Fibroblast of skin of right biceps (primary cell): ENCODE results near the gene CHDH.

Source experiments
- DNase-seq: peaks from one replicate; pipeline ENCODE4 v3.0.0-alpha.2; 2013

CHDH gene, protein sequence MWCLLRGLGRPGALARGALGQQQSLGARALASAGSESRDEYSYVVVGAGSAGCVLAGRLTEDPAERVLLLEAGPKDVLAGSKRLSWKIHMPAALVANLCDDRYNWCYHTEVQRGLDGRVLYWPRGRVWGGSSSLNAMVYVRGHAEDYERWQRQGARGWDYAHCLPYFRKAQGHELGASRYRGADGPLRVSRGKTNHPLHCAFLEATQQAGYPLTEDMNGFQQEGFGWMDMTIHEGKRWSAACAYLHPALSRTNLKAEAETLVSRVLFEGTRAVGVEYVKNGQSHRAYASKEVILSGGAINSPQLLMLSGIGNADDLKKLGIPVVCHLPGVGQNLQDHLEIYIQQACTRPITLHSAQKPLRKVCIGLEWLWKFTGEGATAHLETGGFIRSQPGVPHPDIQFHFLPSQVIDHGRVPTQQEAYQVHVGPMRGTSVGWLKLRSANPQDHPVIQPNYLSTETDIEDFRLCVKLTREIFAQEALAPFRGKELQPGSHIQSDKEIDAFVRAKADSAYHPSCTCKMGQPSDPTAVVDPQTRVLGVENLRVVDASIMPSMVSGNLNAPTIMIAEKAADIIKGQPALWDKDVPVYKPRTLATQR

GRCh38 chr3:53846134-53846850 lies at the start of gene CHDH, which contains the start of gene IL17RB:
Gene CHDH, minus strand, starts transcription at chr3:53846419. Its CDS starts 22,411 bp downstream, at chr3:53824008.
Gene IL17RB, plus strand, starts transcription at chr3:53846568. Its CDS starts 21 bp downstream, at chr3:53846589.
- DNase-seq, result peak; percentile 9

GRCh38 chr3:53892286-53892637 lies 46.0 kb upstream of the CHDH start:
- peak; percentile 16 for DNase-seq

DNA sequence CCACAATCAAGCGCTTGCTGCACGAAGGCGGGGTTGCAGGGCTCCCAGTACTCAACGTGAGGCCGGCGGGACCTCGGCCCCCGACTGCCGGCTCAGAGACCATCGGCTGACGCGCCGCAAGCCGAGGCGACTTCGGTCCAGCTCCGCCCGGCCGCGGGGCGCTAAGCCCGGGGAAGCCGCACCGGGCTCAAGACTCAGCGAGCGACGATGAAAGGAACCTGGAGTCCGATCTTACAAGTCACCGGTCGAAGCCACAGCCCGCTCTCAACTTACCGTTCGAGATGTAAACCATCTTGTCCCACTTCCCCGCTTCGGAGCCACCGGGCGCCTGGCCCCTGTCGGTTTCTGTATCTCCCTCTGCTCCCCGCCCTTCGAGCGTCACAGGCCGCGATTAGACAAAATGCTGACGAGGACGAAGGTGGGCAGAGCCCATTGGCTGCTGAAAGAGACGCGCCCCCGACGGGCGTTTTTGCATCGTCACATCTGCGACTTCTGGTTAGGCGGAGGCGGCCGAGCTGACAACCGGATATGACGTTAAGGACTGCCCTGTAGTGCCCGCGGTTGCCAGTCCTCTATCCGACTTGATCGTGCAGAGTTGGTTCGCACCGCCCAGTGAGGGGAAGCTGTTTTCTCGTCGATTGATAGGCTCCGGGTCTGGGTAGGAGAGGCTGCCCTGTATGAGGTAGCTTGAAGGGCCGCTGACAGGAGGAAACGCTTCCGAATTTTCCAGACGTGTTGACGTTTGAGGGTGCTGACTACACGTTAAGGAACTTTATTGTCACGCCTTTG lies 45.5 kb upstream of the CHDH start, which contains the start of gene SELENOK:
Gene SELENOK (minus strand): TSS at position 363 of the 789 bp plus-strand sequence.
- DNase-seq, result peak; percentile 99

GRCh38 chr3:53890726-53891475 lies 44.7 kb upstream of the CHDH start:
- peak; percentile 15 for DNase-seq

DNA sequence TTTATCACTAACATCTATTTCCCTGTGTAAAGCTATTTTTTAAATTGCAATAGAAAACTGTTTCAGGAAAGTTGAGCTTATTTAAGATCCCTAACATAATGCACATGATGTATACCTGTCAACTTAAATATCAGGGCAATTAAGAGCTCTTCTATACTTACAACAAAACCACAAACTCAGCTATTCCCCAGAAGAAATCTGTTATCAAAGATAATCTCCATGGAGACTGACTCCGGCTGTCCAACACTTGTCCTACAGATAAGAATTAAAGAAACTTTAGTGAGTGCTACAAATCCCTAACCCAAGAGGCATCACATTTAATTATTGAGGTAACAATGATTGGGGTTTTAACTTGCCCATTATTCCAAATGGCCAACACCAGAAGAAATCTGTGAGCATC lies 42.0 kb upstream of the CHDH start:
- DNase-seq, result no peak

GRCh38 chr3:53887446-53887845 lies 41.2 kb upstream of the CHDH start:
- no peak for DNase-seq

DNA sequence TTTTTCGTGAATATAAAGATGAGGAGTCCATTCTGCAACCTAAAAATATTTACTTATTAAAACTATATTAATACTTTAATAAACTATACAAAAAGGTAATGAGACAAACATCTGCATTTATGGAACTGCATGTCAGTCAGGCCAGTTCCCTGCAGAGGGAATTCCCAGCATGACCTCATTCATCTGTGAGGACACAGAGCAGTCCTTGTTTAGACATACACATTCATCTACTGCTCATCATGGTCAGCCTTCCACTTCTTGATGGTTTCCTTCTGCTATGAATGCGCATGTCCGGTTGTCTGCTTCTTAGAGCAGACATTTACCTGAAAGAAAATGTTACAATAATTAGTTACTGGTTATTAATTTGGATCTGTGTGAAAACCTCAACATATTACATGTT lies 39.0 kb upstream of the CHDH start:
- no peak for DNase-seq

- DNase-seq, result no peak
These were observed 38.4 kb upstream of the CHDH start for GRCh38 chr3:53884623-53885022.

- DNase-seq, result no peak
These were observed 36.8 kb upstream of the CHDH start for GRCh38 chr3:53883008-53883407.

- peak; percentile 82 for DNase-seq
These were observed 35.7 kb upstream of the CHDH start, which contains the start of gene ACTR8 for GRCh38 chr3:53881691-53882593. Gene ACTR8, minus strand, starts transcription at chr3:53882152. Its CDS starts 51 bp downstream, at chr3:53882101.

DNA sequence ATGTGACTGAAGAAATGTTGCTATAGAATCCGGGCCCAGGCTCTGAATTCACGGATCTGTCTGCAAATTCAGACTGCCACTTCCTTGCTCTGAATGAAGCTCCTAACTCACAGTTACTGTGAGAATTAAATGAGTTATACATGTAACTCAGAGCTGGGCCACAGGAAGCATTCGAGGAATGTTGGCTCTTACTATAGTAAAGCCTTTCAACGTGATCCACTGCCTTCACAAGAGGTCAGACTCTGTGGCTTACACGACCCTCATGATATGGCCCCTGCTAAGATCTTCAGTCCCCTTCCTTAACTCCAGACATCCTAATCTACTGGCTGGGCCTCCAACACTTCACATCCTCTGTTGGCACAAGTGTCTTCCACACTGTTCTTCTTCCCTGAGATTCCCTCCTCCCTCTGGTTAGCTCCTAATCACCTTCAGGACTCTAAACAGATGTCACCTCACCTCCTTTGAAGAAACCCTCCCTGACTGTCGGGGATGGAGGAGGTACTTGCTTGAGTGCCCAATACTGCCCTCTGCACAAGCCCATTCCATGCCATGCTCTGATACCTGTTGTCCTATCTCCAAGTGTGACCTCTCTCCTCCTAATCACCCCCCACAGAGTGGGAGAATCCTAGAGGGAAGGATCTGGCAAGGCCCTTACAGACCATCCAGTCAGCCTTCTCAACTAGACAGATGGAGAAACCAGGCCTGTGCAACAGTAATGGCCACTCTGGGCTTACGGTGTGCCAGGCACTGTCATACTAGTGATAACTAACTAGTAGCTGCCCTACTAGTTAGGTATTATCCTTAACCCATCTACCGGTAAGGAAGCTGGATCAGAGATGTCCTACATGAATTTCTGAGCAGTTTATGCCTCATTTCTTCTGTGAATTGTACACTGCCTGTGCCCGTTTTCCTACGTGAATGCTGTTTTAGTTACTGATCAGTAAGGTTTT lies 34.5 kb upstream of the CHDH start:
- DNase-seq, result peak; percentile 36

- no peak for DNase-seq
These were observed 19.7 kb upstream of the CHDH start for GRCh38 chr3:53865732-53866499.

- DNase-seq, result no peak
These were observed 16.9 kb upstream of the CHDH start for GRCh38 chr3:53863145-53863544.

DNA sequence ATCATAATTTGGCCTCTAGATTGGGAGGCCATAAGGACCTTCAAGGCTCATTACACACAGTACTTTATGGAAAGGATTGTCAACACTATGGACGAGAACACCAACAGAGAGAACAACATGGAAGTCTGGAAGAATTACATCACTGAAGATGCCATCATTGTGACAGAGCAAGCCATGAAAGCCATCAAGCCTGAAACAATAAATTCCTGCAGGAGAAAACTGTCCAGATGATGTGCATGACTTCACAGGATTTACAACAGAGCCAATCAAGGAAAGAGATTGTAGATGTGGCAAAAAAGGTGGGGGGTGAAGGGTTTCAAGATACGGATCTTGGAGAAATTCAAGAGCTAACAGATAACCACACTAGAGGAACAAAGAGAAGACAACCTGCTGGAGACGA lies 16.0 kb upstream of the CHDH start:
- no peak for DNase-seq

- DNase-seq, result no peak
These were observed 14.0 kb upstream of the CHDH start for GRCh38 chr3:53860196-53860595.

- no peak for DNase-seq
These were observed 13.0 kb upstream of the CHDH start for GRCh38 chr3:53859178-53859577.

DNA sequence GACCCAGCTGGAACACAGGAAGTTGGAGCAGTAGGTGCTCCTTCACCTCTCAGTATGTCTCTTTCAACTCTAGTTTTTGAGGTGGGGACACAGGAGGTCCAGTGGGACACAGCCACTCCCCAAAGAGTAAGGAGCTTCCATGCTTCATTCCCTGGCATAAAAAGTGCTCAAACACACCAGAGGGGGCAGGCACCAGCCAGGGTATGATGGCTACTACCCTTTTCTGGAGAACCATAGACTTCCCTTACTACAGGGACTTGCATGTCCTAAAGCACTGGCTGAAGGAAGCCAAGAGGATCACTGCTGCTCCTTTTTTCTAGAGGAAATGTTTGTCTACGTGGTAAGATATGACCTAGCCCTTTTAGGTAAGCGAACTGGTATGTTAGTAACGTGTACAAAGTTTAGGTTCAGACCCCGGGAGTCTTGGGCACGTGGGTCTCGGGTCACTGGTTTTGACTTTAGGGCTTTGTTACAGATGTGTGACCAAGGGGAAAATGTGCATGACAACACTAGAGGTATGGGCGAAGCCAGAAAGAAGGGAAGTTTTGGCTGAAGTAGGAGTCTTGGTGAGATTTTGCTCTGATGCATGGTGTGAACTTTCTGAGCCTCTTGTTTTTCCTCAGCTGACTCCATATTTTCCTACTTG lies 12.0 kb upstream of the CHDH start:
- no peak for DNase-seq

DNA sequence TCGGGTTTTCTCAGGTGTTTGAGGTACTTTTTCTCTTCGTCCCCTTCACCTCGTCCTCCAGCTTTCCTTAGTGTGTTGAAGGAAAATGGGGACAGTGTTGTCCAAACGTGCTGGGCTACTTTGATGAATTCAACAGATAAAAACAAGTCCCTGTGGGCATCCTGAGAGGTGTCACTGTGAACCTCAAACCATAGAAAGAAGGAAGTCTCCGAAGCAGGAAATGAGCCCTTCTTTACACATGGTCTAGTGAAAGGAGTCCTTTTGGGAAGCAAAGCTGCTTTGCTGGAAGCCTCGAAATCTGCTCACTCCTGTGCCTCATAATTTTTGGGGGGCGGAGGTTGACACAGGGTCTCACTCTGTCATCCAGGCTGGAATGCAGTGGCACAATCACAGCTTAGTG lies 10.7 kb upstream of the CHDH start:
- DNase-seq, result no peak
